ENCODE measurements around the gene AP1G1.

GRCh38 chr16:71811261-71811803, 2.7 kb upstream of the AP1G1 start:
- TF ChIP-seq ZNF274 (IDR thresholded peaks at IDR 0.05; ENCODE audit: low read depth, low read length), result no peak
- no peak for TF ChIP-seq YY1 (IDR thresholded peaks at IDR 0.05; ENCODE audit: insufficient read depth, insufficient read length)

Data from NT2/D1 (cell line).